Nephron (organoid): Measurements from ENCODE around the gene ODAD4.

Experiments used
- H3K27ac Mint-ChIP-seq, 3 experiments: 2 replicates each; pipeline ENCODE4 v1.8.0; 2020; ENCODE audit warnings: mixed read lengths in 3 of 3, mild to moderate bottlenecking in 2 of 3, moderate library complexity in 1 of 3
- H3K27me3 Mint-ChIP-seq: 2 replicates; pipeline ENCODE4 v1.8.0; 2021; ENCODE audit warnings: low read depth, mild to moderate bottlenecking, moderate library complexity, mixed read lengths
- H3K36me3 Mint-ChIP-seq: 2 replicates; pipeline ENCODE4 v1.8.0; 2020; ENCODE audit warnings: low read depth, mixed read lengths
- H3K4me1 Mint-ChIP-seq: 2 replicates; pipeline ENCODE4 v1.8.0; 2020; ENCODE audit warnings: mixed read lengths
- H3K4me3 Mint-ChIP-seq, 3 experiments: 2 replicates each; pipeline ENCODE4 v1.8.0; 2020; ENCODE audit warnings: mild to moderate bottlenecking in 3 of 3, mixed read lengths in 3 of 3, moderate library complexity in 2 of 3
- H3K9me3 Mint-ChIP-seq: 2 replicates; pipeline ENCODE4 v1.8.0; 2020; ENCODE audit warnings: mixed read lengths
- CTCF ChIP-seq, 3 experiments: fragments of 200-600 bp; sonication (generic); IDR thresholded peaks; one replicate each; pipeline ENCODE4 v1.5.0; 2021; ENCODE audit warnings: antibody characterized with exemption in 3 of 3; ENCODE audit not compliant: unreplicated experiment in 3 of 3

The ODAD4 gene

DNA sequence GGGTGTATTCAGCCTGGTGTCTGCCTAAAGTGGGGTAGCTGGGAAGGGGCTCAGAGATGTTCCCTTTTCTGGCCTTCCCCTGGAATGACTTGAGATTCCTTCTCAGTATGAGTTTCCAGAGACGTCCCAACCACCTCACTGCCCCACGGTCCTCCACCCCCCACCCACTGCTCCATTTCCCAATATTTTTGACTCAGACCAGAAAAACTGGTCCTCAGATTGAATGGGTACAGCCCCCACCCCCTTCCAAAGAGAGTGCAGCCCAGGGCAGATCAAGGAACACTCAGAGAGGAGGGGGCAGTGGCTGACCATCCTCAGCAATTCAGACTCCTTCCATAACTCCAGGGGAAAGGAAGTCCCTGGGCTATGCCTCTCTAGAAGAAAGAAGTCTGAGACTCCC lies 14.9 kb upstream of the ODAD4 start:
- Mint-ChIP-seq H3K27ac (peak overlapping the region; percentile 30 to 90 (median 36)), H3K27me3 (peaks cover 5% of the 10 kb centered on the region), H3K4me3 (peak overlapping the region; percentile 72 to 87 (median 83)), H3K9me3 (no peaks in the 10 kb centered on the region), H3K4me1 (peaks cover 48% of the 10 kb centered on the region), H3K36me3 (peaks cover 26% of the 10 kb centered on the region)
- TF ChIP-seq CTCF (IDR thresholded peaks at IDR 0.05; ENCODE audit: unreplicated experiment in 3 of 3), result no peak

- Mint-ChIP-seq H3K27me3 (peaks cover 5% of the 10 kb centered on the region), H3K4me1 (peaks cover 48% of the 10 kb centered on the region), H3K9me3 (no peaks in the 10 kb centered on the region), H3K36me3 (peaks cover 15% of the 10 kb centered on the region), H3K4me3 (peak overlapping the region; percentile 92 to 96 (median 95)), H3K27ac (peak overlapping the region; percentile 84 to 86 (median 84))
- no peak for TF ChIP-seq CTCF (IDR thresholded peaks at IDR 0.05; ENCODE audit: unreplicated experiment in 3 of 3)
Measured at GRCh38 chr17:41917192-41917591, 13.2 kb upstream of the ODAD4 start.

GRCh38 chr17:41917679-41918313 lies 12.6 kb upstream of the ODAD4 start:
- H3K27ac Mint-ChIP-seq, result peak overlapping the region; percentile 84 to 86 (median 84)
- H3K9me3 Mint-ChIP-seq, result no peaks in the 10 kb centered on the region
- TF ChIP-seq CTCF (IDR thresholded peaks at IDR 0.05; ENCODE audit: unreplicated experiment in 3 of 3), result no peak
- H3K4me1 Mint-ChIP-seq, result peaks cover 48% of the 10 kb centered on the region
- peak overlapping the region; percentile 92 to 96 (median 95) for H3K4me3 Mint-ChIP-seq
- H3K27me3 Mint-ChIP-seq, result peaks cover 5% of the 10 kb centered on the region
- peaks cover 9% of the 10 kb centered on the region for H3K36me3 Mint-ChIP-seq

GRCh38 chr17:41918314-41919164 lies 11.9 kb upstream of the ODAD4 start, which contains the start of gene ACLY:
TSS of gene ACLY (minus strand) at chr17:41918951. CDS start at chr17:41913873, 5,078 bp downstream.
- Mint-ChIP-seq H3K9me3 (no peaks in the 10 kb centered on the region), H3K36me3 (peaks cover 4% of the 10 kb centered on the region), H3K4me3 (peak within 1 kb of the TSS; percentile 92 to 96 (median 95)), H3K4me1 (peaks cover 48% of the 10 kb centered on the region), H3K27me3 (peaks cover 5% of the 10 kb centered on the region), H3K27ac (peak within 1 kb of the TSS; percentile 86 to 92 (median 88))
- no peak for TF ChIP-seq CTCF (IDR thresholded peaks at IDR 0.05; ENCODE audit: unreplicated experiment in 3 of 3)

- H3K27me3 Mint-ChIP-seq, result no peaks in the 10 kb centered on the region
Measured at GRCh38 chr17:41919165-41919817, 11.1 kb upstream of the ODAD4 start.

More at GRCh38 chr17:41919165-41919817, 11.1 kb upstream of the ODAD4 start:
- Mint-ChIP-seq H3K27ac (peak overlapping the region; percentile 48 to 92 (median 88)), H3K4me3 (peak overlapping the region; percentile 92 to 96 (median 95)), H3K4me1 (peaks cover 41% of the 10 kb centered on the region), H3K9me3 (no peaks in the 10 kb centered on the region), H3K36me3 (peaks cover 4% of the 10 kb centered on the region)
- no peak for TF ChIP-seq CTCF (IDR thresholded peaks at IDR 0.05; ENCODE audit: unreplicated experiment in 3 of 3)
